GM12864 (cell line): ENCODE measurements around the gene NOVA2.

ENCODE experiments used
- DNase-seq: peaks from one replicate; pipeline ENCODE4 v3.0.0-alpha.2; 2011; ENCODE audit warnings: low read depth
- H3K4me3 ChIP-seq: 2 replicates; pipeline ENCODE4 v1.5.1; 2011; ENCODE audit warnings: mild to moderate bottlenecking, low read depth, low read length, control low read depth
- TF ChIP-seq, protein P1 (sequence below): IDR thresholded peaks from 2 replicates; pipeline ENCODE4 v1.5.1; 2011; ENCODE audit warnings: low read depth, mild to moderate bottlenecking, moderate library complexity, low read length, control low read depth, inconsistent platforms; ENCODE audit errors: missing control alignments

Gene NOVA2

DNA sequence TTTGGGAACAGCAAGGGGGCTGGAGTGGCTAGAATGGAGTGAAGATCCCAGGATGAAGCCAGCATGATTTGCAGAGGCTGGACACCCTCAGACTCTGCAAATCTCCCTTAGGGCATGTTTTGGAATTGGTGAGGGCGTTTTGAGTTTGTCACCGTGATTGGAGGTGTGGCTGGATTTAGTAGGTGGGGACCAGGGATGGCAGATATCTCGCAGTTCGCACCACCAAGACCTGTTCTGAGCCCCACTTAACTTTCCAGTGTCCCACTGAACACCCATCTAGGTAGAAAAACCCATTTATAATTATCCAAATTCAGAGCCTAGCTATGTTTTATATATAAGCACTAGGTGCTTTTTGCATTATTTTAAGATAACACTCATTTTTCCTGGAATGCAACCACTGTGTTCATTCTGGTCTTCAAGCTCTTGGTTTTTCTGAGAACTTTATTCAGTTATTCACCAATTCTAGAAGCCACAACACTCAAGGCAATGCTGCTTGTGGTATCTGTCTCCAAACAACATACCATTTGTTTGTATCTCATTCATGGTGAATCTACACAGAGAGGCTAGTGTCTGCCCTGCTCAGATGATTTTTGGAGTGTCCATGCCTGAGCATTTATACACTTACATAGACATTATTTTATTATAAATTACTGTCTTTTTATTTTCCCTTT lies 56.1 kb downstream of the NOVA2 start:
- TF ChIP-seq, protein P1, sequence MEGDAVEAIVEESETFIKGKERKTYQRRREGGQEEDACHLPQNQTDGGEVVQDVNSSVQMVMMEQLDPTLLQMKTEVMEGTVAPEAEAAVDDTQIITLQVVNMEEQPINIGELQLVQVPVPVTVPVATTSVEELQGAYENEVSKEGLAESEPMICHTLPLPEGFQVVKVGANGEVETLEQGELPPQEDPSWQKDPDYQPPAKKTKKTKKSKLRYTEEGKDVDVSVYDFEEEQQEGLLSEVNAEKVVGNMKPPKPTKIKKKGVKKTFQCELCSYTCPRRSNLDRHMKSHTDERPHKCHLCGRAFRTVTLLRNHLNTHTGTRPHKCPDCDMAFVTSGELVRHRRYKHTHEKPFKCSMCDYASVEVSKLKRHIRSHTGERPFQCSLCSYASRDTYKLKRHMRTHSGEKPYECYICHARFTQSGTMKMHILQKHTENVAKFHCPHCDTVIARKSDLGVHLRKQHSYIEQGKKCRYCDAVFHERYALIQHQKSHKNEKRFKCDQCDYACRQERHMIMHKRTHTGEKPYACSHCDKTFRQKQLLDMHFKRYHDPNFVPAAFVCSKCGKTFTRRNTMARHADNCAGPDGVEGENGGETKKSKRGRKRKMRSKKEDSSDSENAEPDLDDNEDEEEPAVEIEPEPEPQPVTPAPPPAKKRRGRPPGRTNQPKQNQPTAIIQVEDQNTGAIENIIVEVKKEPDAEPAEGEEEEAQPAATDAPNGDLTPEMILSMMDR: no peak
- no peak for DNase-seq
- no peak overlapping the region for H3K4me3 ChIP-seq

DNA sequence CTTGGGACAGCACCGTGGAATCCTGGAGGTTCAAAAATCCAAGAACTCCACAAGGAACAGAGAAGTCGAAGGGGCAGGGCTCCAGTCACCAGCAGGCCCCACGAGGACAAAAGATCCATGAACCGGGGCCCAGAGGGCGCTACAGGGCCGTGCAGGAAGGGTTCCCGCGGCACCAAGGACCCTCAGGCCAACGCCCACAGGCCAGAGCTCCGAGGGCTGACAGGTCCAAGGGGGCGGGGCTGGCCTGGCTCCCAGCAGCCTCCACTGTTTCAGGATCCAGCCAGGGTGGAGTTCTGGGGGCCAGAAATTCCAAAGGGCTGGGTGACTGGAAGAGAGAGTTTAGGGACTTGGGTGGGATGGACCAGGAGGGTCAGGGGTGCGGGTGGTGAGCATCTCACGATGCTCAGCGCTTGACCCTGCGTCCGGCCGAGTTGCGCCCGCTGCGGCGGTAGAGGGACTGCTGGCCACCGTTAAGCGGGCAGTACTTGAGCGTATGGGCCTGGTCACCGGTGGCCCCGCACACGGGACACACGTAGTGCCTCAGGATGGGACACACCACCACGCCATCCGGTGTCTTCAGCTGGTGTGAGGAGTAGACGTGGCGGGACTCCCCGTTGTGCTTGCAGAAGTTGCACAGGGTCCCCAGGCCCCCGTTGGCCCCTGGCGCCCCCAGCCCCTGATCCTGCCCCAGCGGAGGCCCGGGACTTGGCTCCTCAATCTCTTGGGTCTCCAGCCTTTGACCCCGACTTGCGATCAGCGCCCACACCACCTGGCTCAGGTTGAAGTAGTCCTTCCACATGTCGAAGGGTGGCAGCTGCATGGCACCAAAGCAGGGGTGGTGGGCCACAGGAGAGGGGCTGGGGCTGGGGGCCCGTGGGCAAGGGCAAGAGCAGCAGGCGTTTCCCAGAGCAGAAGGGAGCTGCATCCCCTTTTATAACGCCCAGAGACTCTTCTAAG lies 59.5 kb downstream of the NOVA2 start, which contains the start of gene NANOS2:
Gene NANOS2 (minus strand): TSS at position 905 of the 957 bp plus-strand sequence. CDS start 85 bp downstream, at position 820.
- TF ChIP-seq, protein P1: no peak
- no peak for DNase-seq
- no peak within 1 kb of the TSS for H3K4me3 ChIP-seq

DNA sequence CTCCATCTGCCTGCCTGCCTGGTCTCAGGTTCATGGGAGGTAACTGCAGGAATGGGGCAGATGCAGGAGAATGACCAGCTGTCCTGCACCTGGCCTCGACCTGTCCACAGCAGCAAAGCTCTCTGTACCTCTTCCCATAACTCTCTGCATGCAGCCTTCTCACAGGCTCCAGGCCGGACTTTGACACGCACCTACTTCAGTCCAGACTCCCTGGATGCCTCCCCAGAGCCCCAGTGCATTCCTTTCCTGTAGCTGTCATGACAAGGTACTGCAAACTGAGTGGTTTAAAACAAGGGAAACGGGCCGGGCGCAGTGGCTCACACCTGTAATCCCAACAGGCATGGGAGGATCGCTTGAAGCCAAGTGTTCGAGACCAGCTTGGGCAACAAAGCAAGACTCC lies 62.4 kb downstream of the NOVA2 start:
- TF ChIP-seq, protein P1: no peak
- no peak overlapping the region for H3K4me3 ChIP-seq
- DNase-seq: no peak

DNA sequence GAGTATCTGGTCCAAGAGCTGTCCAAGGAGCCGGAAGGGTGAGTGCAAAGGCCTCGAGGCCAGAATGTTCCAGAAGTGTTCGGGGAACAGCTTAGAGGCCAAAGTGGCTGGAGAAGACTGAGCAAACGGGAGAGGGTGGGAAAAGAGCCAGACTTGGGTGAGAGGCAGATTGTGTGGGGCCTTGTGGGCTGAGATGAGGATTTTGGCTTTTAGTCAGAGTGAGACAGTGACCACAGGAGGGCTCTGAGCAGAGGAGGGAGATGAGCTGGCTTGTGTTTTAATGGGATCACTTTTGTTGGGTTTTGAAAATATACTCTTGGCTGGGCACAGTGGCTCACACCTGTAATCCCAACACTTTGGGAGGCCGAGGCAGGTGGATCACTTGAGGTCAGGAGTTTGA lies 64.7 kb downstream of the NOVA2 start:
- no peak for DNase-seq
- TF ChIP-seq, protein P1: no peak
- H3K4me3 ChIP-seq: no peak overlapping the region

DNA sequence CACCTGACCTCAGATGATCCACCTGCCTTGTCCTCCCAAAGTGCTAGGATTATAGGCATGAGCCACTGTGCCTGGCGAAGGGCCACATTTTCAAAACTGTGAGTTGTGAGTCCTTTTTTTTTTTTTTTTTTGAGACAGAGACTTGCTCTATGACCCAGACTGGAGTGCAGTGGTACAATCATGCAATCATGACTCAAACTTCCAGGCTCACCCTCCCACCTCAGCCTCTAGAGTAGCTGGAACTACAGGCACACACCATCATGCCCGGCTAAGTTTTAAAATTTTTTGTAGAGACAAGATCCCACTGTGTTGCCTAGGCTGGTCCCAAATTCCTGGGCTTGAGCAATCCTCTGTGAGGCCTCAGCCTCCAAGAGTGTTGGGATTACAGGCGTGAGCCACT lies 67.4 kb downstream of the NOVA2 start:
- TF ChIP-seq, protein P1: no peak

DNA sequence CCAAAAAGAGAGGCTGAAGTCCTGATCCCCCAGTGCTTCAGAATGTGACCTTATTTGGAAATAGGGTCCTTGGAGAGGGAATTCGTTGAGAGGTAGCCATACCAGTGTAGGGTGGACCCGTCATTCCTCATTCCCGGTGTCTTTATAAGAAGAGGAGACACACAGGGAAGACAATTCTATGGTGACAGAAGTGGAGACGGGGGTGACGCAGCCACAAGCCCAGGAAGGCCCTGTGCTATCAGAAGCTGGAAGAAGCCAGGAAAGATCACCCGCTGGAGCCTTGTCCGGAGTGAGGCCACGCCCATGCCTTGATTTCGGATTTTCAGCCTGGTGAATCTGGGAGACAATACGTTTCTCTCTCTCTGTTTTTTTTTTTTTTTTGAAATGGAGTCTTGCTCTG lies 68.7 kb downstream of the NOVA2 start:
- TF ChIP-seq, protein P1: no peak
- DNase-seq: no peak
- H3K4me3 ChIP-seq: no peak overlapping the region

More for the DNA sequence above, 67.4 kb downstream of the NOVA2 start:
- H3K4me3 ChIP-seq: no peak overlapping the region
- DNase-seq: no peak
